ENCODE results near the gene EMSY.

DNA sequence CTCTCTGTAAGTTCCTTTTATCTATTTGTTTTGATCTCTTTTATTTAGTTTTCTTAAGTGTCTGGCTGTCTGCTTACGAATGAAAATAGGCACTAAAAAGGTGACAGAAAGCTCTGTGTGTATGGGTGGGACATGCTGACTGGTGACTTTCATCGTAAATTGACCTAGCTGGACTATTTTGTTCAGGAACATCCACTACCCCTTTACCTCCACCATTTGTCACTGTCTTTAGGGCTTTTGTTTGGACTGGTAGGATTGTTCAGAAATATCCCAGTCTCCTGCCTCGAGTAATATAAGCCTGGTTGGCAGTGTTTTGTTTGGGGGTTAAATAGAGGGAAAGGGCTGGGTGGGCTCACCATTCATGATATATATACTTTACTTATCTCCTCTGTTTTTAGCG lies 20.9 kb downstream of the EMSY start:
- TF ChIP-seq POLR2AphosphoS5 (IDR thresholded peaks at IDR 0.05; ENCODE audit: low read depth) (no peak), SPI1 (IDR thresholded peaks at IDR 0.05; ENCODE audit: borderline replicate concordance, low read depth) (no peak), GABPA (IDR thresholded peaks at IDR 0.05; ENCODE audit: low read depth) (no peak)
- TF ChIP-seq, protein P1, sequence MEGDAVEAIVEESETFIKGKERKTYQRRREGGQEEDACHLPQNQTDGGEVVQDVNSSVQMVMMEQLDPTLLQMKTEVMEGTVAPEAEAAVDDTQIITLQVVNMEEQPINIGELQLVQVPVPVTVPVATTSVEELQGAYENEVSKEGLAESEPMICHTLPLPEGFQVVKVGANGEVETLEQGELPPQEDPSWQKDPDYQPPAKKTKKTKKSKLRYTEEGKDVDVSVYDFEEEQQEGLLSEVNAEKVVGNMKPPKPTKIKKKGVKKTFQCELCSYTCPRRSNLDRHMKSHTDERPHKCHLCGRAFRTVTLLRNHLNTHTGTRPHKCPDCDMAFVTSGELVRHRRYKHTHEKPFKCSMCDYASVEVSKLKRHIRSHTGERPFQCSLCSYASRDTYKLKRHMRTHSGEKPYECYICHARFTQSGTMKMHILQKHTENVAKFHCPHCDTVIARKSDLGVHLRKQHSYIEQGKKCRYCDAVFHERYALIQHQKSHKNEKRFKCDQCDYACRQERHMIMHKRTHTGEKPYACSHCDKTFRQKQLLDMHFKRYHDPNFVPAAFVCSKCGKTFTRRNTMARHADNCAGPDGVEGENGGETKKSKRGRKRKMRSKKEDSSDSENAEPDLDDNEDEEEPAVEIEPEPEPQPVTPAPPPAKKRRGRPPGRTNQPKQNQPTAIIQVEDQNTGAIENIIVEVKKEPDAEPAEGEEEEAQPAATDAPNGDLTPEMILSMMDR (IDR thresholded peaks at IDR 0.05; ENCODE audit: insufficient read depth, low read length) = no peak
- TF ChIP-seq, protein P2, sequence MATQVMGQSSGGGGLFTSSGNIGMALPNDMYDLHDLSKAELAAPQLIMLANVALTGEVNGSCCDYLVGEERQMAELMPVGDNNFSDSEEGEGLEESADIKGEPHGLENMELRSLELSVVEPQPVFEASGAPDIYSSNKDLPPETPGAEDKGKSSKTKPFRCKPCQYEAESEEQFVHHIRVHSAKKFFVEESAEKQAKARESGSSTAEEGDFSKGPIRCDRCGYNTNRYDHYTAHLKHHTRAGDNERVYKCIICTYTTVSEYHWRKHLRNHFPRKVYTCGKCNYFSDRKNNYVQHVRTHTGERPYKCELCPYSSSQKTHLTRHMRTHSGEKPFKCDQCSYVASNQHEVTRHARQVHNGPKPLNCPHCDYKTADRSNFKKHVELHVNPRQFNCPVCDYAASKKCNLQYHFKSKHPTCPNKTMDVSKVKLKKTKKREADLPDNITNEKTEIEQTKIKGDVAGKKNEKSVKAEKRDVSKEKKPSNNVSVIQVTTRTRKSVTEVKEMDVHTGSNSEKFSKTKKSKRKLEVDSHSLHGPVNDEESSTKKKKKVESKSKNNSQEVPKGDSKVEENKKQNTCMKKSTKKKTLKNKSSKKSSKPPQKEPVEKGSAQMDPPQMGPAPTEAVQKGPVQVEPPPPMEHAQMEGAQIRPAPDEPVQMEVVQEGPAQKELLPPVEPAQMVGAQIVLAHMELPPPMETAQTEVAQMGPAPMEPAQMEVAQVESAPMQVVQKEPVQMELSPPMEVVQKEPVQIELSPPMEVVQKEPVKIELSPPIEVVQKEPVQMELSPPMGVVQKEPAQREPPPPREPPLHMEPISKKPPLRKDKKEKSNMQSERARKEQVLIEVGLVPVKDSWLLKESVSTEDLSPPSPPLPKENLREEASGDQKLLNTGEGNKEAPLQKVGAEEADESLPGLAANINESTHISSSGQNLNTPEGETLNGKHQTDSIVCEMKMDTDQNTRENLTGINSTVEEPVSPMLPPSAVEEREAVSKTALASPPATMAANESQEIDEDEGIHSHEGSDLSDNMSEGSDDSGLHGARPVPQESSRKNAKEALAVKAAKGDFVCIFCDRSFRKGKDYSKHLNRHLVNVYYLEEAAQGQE (IDR thresholded peaks at IDR 0.05; ENCODE audit: insufficient replicate concordance, low read depth) = no peak

All from HL-60 (cell line).